ENCODE results near the gene ELF2.

The ELF2 gene

GRCh38 chr4:139146926-139147629 lies 29.9 kb downstream of the ELF2 start:
- no peak overlapping the region for H3K27ac ChIP-seq
- CTCF ChIA-PET, result interaction anchor here (1.5 kb wide), 1 partner anchor 21 kb away, joined by 5 read pairs; no protein-coding TSS in a partner anchor
- no peak for DNase-seq (ENCODE audit: low spot score)
- TF ChIP-seq, protein P1, sequence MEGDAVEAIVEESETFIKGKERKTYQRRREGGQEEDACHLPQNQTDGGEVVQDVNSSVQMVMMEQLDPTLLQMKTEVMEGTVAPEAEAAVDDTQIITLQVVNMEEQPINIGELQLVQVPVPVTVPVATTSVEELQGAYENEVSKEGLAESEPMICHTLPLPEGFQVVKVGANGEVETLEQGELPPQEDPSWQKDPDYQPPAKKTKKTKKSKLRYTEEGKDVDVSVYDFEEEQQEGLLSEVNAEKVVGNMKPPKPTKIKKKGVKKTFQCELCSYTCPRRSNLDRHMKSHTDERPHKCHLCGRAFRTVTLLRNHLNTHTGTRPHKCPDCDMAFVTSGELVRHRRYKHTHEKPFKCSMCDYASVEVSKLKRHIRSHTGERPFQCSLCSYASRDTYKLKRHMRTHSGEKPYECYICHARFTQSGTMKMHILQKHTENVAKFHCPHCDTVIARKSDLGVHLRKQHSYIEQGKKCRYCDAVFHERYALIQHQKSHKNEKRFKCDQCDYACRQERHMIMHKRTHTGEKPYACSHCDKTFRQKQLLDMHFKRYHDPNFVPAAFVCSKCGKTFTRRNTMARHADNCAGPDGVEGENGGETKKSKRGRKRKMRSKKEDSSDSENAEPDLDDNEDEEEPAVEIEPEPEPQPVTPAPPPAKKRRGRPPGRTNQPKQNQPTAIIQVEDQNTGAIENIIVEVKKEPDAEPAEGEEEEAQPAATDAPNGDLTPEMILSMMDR (conservative IDR thresholded peaks at IDR 0.05; ENCODE audit: low read depth), result no peak
- POLR2A ChIA-PET (ENCODE audit: low non-redundant PET), result no interaction called here

DNA sequence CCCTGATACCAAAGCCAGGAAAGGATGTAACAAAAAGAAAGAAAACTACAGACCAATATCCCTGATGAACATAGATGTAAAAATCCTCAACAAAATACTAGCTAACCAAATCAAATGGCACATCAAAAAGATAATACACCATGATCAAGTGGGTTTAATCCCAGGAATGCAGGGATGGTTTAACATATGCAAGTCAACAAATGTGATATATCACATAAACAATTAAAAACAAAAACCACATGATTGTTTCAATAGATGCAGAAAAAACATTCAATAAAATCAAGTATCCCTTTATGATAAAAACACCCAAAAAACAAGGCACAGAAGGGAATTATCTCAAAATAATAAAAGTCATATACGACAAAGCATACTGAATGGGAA lies 31.5 kb downstream of the ELF2 start:
- ChIA-PET CTCF (no interaction called here), POLR2A (ENCODE audit: low non-redundant PET) (no interaction called here)
- H3K27ac ChIP-seq, result no peak overlapping the region
- TF ChIP-seq, protein P1 (conservative IDR thresholded peaks at IDR 0.05; ENCODE audit: low read depth), result no peak
- no peak for DNase-seq (ENCODE audit: low spot score)

DNA sequence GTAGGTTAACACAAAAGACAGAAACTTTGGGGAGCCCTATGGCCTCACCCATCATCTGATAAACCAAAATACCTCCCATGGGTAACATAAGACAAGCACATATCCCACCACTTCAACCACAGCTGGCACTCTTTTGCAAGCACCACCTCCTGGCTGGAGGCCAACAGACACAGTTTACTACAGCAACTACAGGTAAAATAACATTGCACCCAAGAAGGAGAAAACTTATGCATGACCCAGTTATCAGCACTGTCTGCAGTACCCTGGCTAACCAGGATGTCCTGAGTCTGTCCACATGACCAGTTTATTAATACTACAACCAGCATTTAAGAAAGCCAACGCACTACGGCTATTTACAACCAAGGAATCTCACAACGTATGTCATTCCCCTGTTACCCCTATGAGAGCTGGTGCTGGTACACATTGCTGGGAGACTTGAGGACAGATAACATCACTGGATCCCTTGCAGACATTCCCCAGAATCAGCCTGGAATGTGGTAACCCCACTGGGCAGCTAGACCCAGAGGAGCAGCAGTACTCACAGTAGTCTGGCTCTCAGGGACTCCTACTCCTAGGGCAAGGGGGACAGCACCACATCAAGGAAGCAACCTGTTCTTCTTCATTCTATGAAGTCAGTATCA lies 32.0 kb downstream of the ELF2 start:
- no peak overlapping the region for H3K27ac ChIP-seq
- POLR2A ChIA-PET (ENCODE audit: low non-redundant PET), result no interaction called here
- CTCF ChIA-PET, result interaction anchor here (0.6 kb wide), 1 partner anchor 167 kb away, joined by 3 read pairs; no protein-coding TSS in a partner anchor
- DNase-seq (ENCODE audit: low spot score), result no peak
- TF ChIP-seq, protein P1 (conservative IDR thresholded peaks at IDR 0.05; ENCODE audit: low read depth), result no peak

- DNase-seq (ENCODE audit: low spot score), result peak; percentile 13
- H3K27ac ChIP-seq, result no peak overlapping the region
- ChIA-PET CTCF (interaction anchor here (0.5 kb wide), 1 partner anchor 15 kb away, joined by 3 read pairs; no protein-coding TSS in a partner anchor), POLR2A (ENCODE audit: low non-redundant PET) (interaction anchor here (0.6 kb wide), 1 partner anchor 165 kb away, joined by 10 read pairs; no protein-coding TSS in a partner anchor)
- TF ChIP-seq, protein P1 (conservative IDR thresholded peaks at IDR 0.05; ENCODE audit: low read depth), result no peak
Measured at GRCh38 chr4:139144161-139144859, 32.7 kb downstream of the ELF2 start.

DNA sequence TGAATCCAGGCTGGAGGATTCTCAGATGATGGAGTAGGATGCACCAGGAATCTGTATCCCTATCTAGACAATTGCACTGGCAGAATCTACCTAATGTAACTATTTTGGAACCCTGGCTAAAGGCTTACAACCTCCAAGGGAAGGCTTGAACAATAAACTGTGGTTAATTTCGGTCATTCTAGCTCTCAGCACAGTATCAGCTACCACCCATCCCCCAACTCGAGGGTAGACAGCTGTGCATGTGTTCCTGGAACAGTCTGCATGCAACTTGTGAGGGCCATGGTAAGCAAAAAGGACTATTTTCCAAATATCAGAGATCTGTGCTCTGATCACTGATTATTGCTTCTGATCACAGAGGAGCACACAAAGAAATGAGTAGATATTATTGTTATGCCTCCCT lies 34.0 kb downstream of the ELF2 start:
- DNase-seq (ENCODE audit: low spot score), result no peak
- ChIA-PET CTCF (no interaction called here), POLR2A (ENCODE audit: low non-redundant PET) (no interaction called here)
- H3K27ac ChIP-seq, result no peak overlapping the region
- TF ChIP-seq, protein P1 (conservative IDR thresholded peaks at IDR 0.05; ENCODE audit: low read depth), result no peak

GRCh38 chr4:139142087-139142486 lies 34.9 kb downstream of the ELF2 start:
- CTCF ChIA-PET, result no interaction called here
- TF ChIP-seq, protein P1 (conservative IDR thresholded peaks at IDR 0.05; ENCODE audit: low read depth), result no peak
- no peak for DNase-seq (ENCODE audit: low spot score)
- POLR2A ChIA-PET (ENCODE audit: low non-redundant PET), result no interaction called here
- no peak overlapping the region for H3K27ac ChIP-seq
